Measurements from ENCODE around the gene MSRB2. TPM values are rescaled to one million over a fixed set of nuclear protein-coding genes. Genes with fewer than 3 reads are reported as not detected.

The MSRB2 gene
- total RNA-seq, 1 experiment from 2014 or later = 9.6 TPM

GRCh38 chr10:23075672-23076071 lies 19.7 kb upstream of the MSRB2 start:
- Mint-ChIP-seq H3K27ac (no peak overlapping the region), H3K27me3 (ENCODE audit: low read depth) (no peaks in the 10 kb centered on the region), H3K4me3 (no peak overlapping the region), H3K9me3 (no peaks in the 10 kb centered on the region), H3K4me1 (peaks cover 8% of the 10 kb centered on the region), H3K36me3 (no peaks in the 10 kb centered on the region)
- ATAC-seq = no peak
- TF ChIP-seq EMX1 (CRISPR knock-in tag; IDR thresholded peaks at IDR 0.05) = no peak
- TF ChIP-seq SMAD3 (CRISPR knock-in tag; IDR thresholded peaks at IDR 0.05; ENCODE audit: borderline replicate concordance) = no peak
- TF ChIP-seq ZBTB21 (CRISPR knock-in tag; IDR thresholded peaks at IDR 0.05; ENCODE audit: borderline replicate concordance) = no peak
- no peak for TF ChIP-seq NFATC4 (CRISPR knock-in tag; IDR thresholded peaks at IDR 0.05)
- TF ChIP-seq NFE2L1 (CRISPR knock-in tag; IDR thresholded peaks at IDR 0.05) = no peak
- no peak for TF ChIP-seq NR2C2 (CRISPR knock-in tag; IDR thresholded peaks at IDR 0.05)
- no peak for TF ChIP-seq ZNF416 (CRISPR knock-in tag; IDR thresholded peaks at IDR 0.05)
- no peak for TF ChIP-seq TEAD4 (CRISPR knock-in tag; IDR thresholded peaks at IDR 0.05)
- TF ChIP-seq ZNF263 (CRISPR knock-in tag; IDR thresholded peaks at IDR 0.05; ENCODE audit: low read depth) = no peak
- TF ChIP-seq AR (CRISPR knock-in tag; IDR thresholded peaks at IDR 0.05) = no peak
- no peak for TF ChIP-seq IRF2 (CRISPR knock-in tag; IDR thresholded peaks at IDR 0.05; ENCODE audit: borderline replicate concordance, low read depth)
- no peak for TF ChIP-seq TCF7 (CRISPR knock-in tag; IDR thresholded peaks at IDR 0.05; ENCODE audit: low read depth)
- no peak for DNase-seq (ENCODE audit: low spot score)
- ChIA-PET POLR2A (no interaction called here), CTCF (no interaction called here)

GRCh38 chr10:23078114-23078513 lies 17.3 kb upstream of the MSRB2 start:
- H3K9me3 Mint-ChIP-seq = no peaks in the 10 kb centered on the region
- H3K4me3 Mint-ChIP-seq = no peak overlapping the region
- H3K27ac Mint-ChIP-seq = no peak overlapping the region
- H3K27me3 Mint-ChIP-seq (ENCODE audit: low read depth) = no peaks in the 10 kb centered on the region
- CTCF ChIA-PET = no interaction called here
- H3K36me3 Mint-ChIP-seq = no peaks in the 10 kb centered on the region
- DNase-seq (ENCODE audit: low spot score) = no peak
- POLR2A ChIA-PET = no interaction called here
- TF ChIP-seq ZNF532 (CRISPR knock-in tag; IDR thresholded peaks at IDR 0.05; ENCODE audit: borderline replicate concordance) = no peak
- no peak for TF ChIP-seq USF1 (CRISPR knock-in tag; IDR thresholded peaks at IDR 0.05)
- peaks cover 8% of the 10 kb centered on the region for H3K4me1 Mint-ChIP-seq
- no peak for ATAC-seq

GRCh38 chr10:23079700-23080099 lies 15.7 kb upstream of the MSRB2 start:
- ATAC-seq (peak; percentile 43; the same call in 1 of the 2 replicates), DNase-seq (ENCODE audit: low spot score) (no peak)
- Mint-ChIP-seq H3K4me3 (no peak overlapping the region), H3K27ac (no peak overlapping the region), H3K4me1 (peaks cover 8% of the 10 kb centered on the region), H3K9me3 (peaks cover 4% of the 10 kb centered on the region), H3K36me3 (no peaks in the 10 kb centered on the region), H3K27me3 (ENCODE audit: low read depth) (no peaks in the 10 kb centered on the region)
- POLR2A ChIA-PET = no interaction called here
- CTCF ChIA-PET = interaction anchor here (1.3 kb wide), 1 partner anchor 79 kb away, joined by 3 read pairs; no protein-coding TSS in a partner anchor
- TF ChIP-seq FOXJ3 (CRISPR knock-in tag; IDR thresholded peaks at IDR 0.05; ENCODE audit: borderline replicate concordance) (no peak), FOXP1 (CRISPR knock-in tag; IDR thresholded peaks at IDR 0.05; ENCODE audit: borderline replicate concordance) (no peak), ETV6 (CRISPR knock-in tag; IDR thresholded peaks at IDR 0.05) (no peak), ZNF263 (CRISPR knock-in tag; IDR thresholded peaks at IDR 0.05; ENCODE audit: low read depth) (no peak), NR2C2 (CRISPR knock-in tag; IDR thresholded peaks at IDR 0.05) (no peak), GTF2I (CRISPR knock-in tag; conservative IDR thresholded peaks at IDR 0.05) (no peak), KAT7 (CRISPR knock-in tag; IDR thresholded peaks at IDR 0.05; ENCODE audit: borderline replicate concordance) (no peak), PRDM15 (CRISPR knock-in tag; IDR thresholded peaks at IDR 0.05) (no peak), TCF7 (CRISPR knock-in tag; IDR thresholded peaks at IDR 0.05; ENCODE audit: low read depth) (no peak), ZNF423 (CRISPR knock-in tag; IDR thresholded peaks at IDR 0.05) (no peak), CREB1 (CRISPR knock-in tag; IDR thresholded peaks at IDR 0.05) (no peak)

Measured in WTC11 (cell line).